GM12801 (cell line): ENCODE data around the gene EFNA4.

Experiments
- TF ChIP-seq, protein P1 (sequence below): IDR thresholded peaks from one replicate; pipeline ENCODE4 v1.5.1; 2011; ENCODE audit warnings: control low read depth; ENCODE audit not compliant: insufficient read length; ENCODE audit errors: extremely low read depth

Gene EFNA4

DNA sequence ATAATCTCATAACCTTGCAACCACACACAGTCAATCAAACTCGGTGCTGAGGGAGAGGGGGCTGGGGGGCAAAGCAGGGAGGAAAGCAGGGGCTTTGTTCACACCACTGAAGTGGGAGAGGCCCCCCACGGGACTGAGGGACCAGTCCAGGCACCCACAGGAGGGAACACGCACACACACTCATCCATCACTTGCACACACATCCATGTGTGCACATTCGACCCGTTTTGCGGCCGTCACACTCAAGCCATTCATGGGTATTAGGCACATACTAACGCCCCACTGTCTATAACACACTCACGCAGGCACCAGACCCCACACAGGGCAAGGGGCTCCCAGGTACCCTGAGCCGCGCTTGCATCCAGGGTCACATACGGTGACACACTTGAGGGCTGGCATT, 29.1 kb downstream of the EFNA4 start:
- TF ChIP-seq, protein P1, sequence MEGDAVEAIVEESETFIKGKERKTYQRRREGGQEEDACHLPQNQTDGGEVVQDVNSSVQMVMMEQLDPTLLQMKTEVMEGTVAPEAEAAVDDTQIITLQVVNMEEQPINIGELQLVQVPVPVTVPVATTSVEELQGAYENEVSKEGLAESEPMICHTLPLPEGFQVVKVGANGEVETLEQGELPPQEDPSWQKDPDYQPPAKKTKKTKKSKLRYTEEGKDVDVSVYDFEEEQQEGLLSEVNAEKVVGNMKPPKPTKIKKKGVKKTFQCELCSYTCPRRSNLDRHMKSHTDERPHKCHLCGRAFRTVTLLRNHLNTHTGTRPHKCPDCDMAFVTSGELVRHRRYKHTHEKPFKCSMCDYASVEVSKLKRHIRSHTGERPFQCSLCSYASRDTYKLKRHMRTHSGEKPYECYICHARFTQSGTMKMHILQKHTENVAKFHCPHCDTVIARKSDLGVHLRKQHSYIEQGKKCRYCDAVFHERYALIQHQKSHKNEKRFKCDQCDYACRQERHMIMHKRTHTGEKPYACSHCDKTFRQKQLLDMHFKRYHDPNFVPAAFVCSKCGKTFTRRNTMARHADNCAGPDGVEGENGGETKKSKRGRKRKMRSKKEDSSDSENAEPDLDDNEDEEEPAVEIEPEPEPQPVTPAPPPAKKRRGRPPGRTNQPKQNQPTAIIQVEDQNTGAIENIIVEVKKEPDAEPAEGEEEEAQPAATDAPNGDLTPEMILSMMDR, result no peak

GRCh38 chr1:155093911-155094621, 30.5 kb downstream of the EFNA4 start:
- TF ChIP-seq, protein P1, result no peak

DNA sequence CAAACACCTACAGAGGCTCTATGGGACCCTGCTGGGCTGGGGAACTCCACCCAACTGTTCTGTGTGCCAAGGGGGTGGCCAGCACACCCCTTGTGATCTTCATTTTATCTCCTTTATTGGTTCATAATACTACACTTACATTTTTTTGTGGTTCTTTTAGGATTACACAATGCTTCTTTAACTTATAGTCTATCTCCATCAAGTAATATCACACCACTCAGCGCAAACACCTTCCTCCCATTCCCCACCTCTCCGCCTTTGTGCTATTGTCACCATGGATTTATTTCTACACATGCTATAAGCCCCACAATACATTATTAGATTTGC, 31.0 kb downstream of the EFNA4 start:
- TF ChIP-seq, protein P1, result no peak

DNA sequence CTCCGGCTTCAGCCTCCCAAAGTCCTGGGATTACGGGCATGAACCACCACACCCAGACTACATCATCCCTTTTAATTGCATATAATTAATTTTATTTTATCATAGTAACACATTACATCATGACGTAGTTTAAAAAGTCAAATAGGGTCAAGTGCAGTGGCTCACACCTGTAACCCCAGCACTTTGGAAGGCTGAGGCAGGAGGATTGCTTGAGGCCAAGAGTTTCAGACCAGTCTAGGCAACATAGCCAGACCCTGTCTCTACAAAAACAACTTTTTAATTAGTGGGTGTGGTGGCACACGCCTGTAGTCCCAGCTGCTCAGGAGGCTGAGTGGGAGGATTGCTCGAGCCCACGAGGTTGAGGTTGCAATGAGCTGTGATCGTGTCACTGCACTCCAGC, 35.8 kb downstream of the EFNA4 start:
- TF ChIP-seq, protein P1, result no peak

GRCh38 chr1:155103325-155103724, 39.8 kb downstream of the EFNA4 start:
- TF ChIP-seq, protein P1, result no peak

- TF ChIP-seq, protein P1, result no peak
Observed at GRCh38 chr1:155104605-155105534, 41.3 kb downstream of the EFNA4 start.

- TF ChIP-seq, protein P1, result no peak
Observed at GRCh38 chr1:155105604-155106011, 42.1 kb downstream of the EFNA4 start.
